NCI-H1436 (cell line): Measurements from ENCODE around the gene ADAMTS4.
A peak's percentile ranks its signal among the peaks of the same experiment; 100 is the strongest.

Experiments
- DNase-seq: peaks from one replicate; lab custom pipeline; 2025; lab: John Stamatoyannopoulos, UW

The ADAMTS4 gene

DNA sequence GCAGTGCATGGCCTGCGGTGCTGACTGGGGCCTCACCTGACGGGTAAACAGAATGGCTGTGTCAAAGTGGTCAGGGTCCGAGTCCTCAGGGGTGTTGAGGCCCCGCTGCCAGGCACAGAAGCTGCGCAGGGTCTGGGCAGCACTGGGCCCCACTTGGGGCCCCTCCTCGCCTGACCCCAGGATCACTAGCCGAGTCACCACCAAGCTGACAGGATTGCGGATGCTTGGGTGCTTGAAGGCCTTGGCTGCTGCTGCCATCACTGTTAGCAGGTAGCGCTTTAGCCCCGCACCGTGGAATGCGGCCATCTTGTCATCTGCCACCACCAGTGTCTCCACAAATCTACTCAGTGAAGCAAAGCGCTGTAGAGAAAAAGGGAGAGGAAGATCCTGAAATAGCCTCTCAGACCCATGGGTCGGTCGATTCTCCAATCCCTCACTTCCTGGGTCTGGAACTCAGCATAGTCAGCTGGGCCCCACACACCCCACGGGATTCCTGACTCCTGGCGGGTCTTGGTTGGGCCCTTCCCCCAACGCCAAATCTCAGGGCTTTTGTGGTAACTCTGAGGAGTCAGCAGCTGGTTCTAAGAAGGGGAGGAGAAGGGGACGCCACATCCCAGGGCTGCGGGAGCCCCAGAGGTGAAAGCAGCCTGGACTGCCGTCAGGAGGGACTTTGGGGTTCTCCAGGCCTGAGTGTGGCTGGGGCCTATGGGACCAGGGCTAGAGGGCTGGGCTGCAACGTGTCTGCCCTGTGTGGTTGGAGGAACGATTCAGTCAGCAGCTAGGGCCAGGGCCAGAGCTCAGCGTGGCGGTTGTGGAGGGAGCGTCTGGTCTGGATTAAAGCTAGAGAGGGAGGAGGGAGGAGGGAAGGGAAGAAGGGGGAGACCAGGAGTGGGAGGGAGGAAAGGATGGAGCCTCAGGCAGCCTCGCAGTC, 2.1 kb downstream of the ADAMTS4 start:
- no peak for DNase-seq

DNA sequence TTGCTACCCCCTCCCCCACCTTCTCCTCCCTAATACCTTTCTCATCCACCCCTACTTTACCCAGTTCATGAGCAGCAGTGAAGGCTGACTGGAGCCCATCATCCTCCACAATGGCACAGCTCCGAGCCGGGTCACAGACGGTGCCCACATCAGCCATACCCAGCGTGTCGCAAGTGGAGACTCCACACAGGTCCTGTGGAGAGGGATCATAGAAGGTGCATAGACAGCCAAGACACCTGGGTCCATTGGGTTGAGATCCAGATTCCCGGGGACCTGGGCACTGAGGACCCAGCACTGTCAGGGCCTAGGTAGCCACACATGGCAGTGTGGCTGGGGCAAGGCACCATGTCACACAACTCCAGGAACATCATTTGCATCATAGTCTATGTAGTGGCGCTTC, 2.7 kb downstream of the ADAMTS4 start:
- no peak for DNase-seq

DNA sequence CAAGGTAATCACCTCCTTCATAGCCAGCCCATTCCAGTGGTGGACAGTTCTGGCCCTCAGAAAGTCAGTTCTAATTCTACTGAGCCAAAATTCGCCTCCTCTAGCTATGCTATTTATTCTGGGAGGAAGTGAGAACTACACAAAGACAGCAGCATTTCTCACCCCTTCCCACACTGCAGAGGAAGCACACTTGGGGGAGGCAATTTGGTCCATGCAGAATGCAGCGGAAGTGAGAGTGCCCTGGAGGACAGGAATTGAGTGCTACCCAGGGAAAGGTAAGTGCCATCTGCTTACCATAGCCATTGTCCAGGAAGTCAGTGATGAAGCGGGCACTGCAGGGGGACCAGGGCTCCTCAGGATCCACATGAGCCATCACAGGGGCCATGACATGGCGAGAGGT, 3.7 kb downstream of the ADAMTS4 start:
- DNase-seq = no peak

DNA sequence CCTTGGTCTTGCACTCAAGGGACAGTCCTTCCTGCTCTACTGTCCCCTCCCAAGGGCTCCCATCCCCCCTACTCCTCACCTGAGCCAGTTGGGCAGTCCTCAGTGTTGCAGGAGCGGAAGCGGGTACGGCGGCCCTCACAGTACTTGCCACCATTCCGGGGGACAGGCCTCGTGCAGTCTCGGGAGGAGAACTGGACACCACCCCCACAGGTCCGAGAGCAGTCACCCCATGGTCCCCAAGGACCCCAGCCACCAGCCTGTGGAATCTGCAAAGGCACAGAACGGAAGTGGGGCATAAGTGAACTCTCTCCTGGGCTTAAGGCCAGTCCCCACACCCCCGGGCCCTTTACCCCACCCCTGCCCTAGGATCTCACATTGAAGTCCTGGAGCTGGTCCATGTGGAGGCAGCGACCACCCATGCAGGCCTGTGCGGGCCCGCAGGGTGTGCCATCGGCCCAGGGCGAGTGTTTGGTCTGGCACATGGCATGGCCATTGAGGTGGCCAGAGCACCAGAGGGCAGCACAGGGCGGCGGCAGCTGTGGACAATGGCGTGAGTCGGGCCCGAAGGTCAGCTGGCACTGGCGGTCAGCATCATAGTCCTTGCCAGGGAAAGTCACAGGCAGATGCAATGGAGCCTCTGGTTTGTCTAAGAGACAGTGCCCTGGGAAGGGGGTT, 5.2 kb downstream of the ADAMTS4 start:
- DNase-seq = no peak

DNA sequence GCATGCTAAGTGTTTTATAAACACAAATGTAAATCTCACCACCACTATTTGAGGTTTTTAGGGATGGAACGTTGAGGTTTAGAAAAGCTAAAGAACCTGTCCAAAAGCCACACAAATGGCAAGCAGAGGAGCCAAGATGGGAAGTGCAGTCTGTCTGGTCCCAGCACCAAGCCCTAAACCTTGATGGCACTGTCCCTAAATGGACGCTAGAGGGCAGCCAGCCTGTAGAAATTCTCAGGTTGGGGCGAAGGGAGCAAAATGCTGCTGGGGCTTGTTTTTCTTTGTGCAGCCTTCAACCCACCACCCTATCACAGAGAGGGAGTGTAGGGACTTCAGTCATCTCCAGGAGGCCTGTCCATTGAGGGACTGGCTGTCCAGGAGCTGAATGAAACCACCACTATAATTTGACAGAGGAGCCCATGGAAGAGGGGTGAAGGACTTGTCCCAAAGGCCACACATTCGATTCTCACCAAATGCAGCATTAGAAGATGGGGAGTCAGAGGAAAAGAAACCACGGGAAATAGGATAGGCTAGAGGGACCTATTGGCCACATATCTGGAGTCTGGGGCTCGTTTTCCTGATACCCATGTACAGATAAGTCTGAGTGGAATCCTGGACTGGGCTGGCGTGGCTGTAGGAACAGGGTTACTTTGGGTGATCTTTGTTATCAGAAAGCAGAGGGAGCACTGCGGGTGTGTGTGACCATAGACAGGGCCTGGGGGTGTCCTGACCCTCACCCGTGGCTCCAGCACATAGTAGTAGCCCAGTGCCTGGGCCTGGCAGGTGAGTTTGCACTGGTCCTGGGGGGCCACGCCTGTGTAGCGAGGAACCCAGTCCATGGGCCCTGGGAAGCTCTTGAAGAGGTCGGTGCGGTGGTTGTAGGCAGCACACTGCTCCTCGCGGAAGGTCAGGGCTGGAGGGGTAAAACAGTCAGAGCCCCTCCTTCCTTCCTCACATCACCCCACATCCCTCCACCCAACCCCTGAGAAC, 6.1 kb downstream of the ADAMTS4 start:
- DNase-seq = peak; percentile 66

DNA sequence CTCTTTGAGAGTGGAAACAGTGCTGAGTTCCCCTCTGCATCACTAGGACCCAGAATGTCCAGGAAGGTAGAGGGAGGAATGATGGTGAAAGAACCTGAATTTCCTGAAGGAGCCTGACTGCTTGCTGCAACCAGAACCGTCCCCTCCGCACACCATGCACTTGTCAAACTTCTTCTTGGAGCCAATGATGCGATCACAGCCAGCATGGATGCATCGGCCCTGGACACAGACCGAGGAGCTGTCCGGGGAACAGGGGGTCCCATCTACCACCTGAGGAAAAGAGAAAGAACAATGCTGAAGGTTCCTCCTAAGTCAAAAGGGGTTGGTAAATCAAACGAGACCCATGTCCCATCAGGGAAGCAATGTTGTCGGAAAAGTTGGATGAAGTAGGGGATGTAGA, 6.9 kb downstream of the ADAMTS4 start:
- DNase-seq = no peak

DNA sequence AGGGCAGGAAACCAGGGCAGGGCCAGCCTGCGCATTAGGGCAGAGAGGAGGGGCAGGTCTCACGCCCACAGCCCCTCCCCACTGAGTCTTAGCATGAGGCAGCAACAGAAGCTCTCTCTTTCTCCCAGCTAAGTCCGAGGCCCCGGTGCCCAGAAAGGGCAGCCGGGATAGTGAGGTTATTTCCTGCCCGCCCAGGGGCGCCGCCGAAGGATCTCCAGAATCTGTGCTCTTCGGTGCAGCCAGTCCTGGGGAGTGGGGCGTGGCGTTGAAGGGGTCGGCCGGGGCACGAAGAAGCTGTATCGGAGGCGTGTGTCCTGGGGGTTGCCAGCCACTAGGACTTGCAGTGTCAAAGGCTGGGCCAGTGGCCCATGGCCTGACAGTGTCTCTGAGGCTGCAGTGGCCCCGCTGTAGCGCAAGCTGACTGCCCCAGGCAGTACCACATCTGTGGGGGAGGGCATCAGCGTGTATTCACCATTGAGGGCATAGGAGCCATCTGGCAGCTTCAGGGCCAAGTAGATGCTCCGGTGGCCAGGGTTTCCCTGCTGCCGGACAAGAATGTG, 7.8 kb downstream of the ADAMTS4 start:
- DNase-seq = no peak

DNA sequence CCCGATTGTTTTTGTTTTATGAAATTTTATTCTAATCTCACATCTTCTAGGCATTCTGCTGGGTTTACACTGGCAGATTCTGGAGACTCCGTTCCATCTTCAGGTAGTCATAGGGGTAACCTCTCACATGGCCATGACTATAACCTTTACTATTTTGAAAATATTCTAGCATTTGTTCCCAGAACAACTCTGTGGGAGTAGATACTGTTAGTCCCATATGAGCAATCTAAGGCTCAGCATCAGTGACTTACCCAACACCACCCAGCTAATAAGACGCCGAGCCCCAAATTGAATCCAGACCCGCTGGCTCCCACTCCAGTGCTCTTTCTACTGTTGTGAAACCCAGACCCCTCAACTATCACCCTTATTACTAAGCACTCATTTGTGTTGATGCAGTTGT, 9.8 kb downstream of the ADAMTS4 start:
- no peak for DNase-seq

DNA sequence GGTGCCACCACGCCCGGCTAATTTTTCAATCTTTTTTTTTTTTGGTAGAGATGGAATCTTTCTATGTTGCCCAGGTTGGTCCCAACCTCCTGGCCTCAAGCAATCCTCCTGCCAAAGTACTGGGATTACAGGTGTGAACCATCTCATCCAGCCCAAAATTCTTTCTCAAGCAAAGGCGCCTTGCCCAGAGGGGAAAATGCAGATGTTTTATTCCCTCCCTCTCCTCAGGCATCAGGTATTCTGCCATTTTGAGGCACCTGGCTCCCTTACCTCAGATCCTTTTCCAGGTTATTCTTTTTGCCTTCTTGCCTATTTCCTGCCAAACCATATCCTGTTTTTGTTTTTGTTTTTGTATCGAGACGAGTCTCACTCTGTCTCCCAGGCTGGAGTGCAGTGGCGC, 10.5 kb downstream of the ADAMTS4 start:
- no peak for DNase-seq

DNA sequence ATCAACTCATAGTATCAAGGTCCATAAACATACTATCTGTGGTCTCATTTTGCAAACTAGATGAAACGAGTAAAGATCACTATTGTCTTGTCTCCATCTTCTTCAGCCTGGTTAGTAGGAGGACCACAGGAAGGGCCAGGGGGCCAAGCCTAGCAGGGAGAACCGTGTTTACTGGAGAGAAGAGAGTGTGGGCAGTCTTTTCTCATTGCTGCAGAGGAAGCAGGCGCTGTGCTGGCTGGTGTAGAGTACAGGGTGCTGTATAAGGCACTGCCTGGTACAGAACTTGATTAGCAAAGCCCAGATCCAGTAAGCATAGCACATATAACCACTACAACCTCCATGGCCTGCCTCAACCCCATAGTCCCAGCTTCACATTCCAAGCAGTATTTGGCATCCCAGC, 11.5 kb downstream of the ADAMTS4 start:
- no peak for DNase-seq

DNA sequence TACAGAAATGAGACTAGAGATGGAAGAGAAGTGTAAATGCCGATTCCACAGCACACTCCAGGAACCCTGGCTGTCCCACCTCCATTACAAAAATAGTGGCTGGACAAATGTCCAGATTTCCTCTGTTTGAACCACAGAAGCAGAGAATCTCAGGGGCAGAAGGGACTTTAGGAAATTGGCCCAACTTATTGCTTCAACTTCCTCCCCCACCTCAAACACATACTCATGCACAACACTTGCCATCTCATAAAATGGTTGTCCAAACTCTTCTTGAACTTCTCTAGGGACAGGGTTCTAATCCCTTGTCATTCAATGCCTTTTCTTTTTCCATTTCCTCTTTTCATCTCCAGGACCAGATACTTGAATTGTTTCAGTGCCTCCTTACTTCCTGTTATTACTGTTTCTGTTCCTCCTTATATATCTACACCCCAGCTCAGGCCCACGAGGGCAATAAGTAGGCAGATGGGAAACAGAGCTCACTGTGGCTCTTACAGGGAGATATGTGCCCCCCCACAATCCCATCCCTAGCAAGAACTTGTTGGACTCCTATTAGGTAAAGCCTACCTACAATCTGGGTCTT, 13.0 kb downstream of the ADAMTS4 start:
- no peak for DNase-seq

DNA sequence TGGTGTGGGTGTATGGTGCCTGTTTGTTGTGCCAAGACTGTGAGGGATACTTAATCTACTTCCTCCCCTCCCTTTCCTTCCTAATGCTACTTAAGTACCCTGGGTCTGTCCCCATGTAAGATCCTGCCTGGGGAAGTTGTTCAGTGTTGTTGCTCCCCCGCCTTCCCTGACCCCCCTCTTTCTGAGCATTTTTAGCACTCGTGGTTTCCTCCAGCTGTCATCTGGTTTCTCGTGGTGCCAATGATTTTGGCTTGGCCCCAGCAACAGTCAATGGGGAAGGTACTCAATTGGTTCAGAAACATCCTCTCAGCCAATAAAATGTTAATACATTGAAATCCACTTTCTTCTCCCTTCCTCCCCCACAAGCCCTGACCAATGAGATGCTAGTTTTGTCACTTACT, 13.6 kb downstream of the ADAMTS4 start:
- DNase-seq = no peak

DNA sequence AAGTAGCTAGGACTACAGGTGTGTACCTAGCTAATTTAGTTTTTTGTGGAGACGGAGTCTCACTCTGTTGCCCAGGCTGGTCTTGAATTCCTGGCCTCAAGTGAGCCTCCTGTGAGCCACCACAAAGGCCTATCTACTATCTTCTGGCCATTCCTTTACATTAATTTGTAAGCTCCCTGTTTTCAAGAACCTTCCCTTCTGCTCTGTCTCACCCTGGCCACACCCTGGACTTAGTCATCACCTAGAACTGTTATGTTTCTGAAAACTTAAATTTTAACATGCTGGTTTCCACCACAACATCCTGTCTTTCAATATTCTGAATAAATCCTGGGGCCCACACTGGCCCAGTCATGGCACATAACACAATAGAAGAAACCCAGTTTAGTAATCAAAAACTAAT, 16.6 kb downstream of the ADAMTS4 start:
- DNase-seq = no peak

DNA sequence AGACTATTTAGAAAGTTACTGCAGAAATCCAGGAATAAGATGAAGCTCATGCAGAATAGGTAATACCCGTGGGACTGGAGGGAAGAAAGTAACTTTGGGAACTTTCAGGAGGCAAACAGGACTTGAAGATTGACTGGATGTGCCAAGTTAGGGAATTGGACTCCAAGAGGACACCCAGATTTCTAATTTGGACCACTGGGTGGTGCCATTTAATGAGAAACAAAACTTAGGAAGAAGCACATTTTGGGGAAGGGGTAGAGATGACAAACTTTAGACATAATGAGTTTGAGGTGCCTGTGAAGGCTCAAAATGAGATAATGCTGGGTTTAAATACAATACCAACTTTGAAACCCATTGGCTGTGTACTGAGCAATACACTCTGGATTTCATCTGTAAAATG, 18.2 kb downstream of the ADAMTS4 start:
- DNase-seq = no peak

DNA sequence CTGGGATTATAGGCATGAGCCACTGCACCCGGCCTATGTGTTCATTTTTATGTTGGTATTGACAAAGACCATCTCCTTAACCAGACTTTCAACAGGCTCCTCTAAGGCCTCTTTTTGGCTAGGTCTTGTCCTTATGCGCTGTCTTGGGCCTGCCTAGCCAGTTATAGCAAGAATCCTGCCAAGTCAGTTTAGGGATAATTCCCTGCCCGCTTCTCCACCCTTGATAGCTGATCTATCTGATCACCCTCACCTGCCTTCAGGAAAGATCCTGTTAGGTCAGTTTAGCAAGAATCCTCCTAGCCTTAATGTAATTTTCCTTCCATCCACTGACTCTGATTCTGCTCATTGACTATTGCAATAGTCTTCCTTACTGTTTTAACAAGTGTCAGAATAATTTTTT, 19.2 kb downstream of the ADAMTS4 start:
- no peak for DNase-seq

DNA sequence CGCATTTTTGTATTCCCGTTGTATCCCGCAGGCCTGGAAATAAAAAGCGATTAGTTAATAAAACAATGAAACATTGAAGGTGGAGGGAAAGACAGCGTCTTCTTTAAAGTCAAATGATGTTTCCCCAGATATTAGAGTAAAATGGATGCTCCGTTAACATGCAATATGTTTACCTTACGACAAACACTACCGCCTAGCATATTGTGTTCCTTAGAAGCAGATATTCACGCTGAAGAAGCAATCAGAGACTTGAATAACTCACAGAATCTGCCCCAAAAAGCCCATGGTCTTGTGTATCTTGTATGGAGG, 21.0 kb downstream of the ADAMTS4 start:
- no peak for DNase-seq

DNA sequence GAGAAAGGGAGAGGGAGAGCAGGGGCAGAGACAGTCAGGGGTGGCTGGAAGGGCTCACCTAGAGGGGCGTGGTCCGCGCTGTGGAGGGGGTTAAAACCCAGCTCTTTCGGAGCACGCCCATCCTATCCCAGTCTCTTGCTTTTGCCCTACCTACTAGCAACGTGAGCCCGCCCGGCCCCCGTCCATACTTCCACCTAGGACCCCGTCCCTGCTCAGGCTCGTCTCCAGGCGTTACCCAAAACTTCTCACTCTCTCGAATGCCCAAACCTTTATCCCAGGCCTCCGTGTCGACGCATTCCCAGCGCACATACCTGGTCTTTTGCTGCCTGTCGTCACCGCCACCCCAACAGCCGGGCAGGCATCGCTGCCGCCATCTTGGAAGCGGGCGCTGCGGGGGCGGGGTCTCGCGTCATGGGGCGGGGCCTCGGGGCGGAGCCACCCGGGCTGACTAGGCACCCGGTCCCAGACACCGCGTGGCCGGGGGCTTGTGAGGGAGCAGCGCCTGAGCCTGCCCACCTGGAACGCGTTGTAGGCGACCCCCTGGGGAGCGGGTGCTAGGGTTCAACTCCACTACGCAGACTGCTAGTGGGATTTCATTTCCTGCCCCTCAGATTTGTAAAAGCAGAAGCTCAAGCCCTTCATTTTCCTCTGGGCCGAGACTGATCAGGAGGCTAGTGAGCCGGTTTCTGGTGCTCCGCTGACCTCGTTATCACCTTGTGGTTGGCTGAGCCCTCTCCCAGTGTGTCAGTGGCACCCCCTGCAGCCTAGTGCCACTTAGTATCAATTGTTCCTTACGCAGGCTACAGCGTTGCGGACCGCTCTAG, 21.5 kb downstream of the ADAMTS4 start, which contains the start of gene B4GALT3:
B4GALT3 (minus strand) TSS at position 396 of the 824 bp plus-strand sequence. CDS start 1,447 bp downstream, outside the sequence.
- DNase-seq = peak; percentile 72

DNA sequence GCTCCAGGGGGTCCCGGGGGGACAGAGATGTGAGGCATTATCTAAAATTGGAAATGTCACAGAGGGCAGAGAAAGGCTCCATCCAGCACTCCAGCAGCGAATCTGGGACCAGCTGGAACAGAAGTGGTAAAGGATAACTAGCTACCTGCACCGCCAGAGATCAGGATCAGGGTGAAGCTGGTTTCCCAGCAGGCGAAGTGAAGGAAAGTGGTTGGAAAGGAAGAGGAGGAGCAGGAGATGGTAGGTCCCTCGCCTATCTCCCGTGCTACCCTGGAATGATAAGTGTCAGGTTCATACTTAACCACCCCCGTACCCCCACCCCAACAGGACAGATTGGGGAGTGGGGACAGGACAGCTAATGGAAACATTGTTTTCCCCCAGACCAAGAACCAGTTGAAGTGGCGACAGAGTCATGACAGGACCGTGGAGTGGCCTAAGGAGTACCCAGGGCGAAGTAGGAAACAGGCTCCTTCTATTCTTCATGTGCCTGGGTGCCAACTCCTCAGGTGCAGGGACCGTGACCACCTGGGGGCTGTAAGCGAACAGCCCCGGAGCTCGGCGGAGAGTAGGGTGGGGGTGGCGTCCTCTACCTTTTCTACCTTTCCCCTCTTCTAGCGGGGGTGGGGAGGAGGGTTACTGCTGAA, 22.3 kb downstream of the ADAMTS4 start:
- no peak for DNase-seq

DNA sequence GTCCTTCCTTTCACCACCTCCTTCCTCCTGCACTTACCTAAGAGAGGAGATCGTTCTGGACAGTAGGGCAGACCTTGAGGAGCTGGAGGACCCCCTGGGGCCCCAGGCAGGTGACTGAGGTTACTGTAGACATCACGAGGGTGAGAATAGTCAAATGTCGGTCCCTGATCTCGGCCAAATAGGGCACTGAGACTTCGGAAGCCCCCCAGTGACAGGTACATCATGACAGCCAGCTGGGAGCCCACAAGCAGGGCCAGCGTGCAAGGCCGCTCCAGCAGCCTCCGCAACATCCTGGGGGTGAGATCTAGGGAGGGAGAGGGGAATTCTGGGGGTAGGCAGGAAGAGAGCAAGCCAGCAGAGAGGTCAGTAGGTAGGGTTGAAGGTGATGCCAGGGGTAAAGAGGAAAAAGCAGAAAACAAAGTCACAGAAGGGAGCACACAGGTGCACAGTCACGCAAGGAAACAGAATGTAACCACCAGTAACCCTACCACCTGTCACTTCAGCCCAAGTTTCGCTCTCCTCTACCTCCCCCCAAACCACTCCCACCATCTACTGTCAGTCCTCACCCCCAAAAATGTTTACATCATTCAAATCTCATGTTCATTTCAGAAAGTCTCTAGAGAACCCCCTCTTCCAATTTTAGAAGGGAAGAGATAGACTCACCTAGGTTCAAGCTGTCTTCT, 22.9 kb downstream of the ADAMTS4 start:
- no peak for DNase-seq

DNA sequence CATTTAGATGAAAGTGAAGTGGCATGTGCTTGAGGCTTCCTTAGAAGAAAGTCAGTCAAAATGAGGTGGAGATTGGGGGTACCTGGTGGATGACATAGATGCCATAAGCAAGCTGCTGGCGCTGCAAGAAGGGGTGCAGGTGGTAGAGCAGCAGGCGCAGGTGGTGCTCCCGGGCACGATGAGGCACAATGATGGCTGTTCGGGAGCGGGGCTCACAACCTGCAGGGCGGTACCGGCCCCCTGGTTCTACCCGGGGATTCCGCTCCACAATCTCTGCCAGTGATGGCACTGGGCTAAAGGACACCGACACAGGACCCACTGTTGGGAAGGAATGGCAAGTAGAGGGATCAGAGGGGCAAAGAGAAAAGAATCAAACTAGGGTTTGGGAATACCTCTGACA, 23.9 kb downstream of the ADAMTS4 start:
- DNase-seq = no peak
